ENCODE results near the gene PKIB.

- TF ChIP-seq POLR2A (IDR thresholded peaks at IDR 0.05; ENCODE audit: low read depth, low read length) (no peak), POLR2AphosphoS5 (IDR thresholded peaks at IDR 0.05; ENCODE audit: low read depth, low read length) (no peak), TAF1 (IDR thresholded peaks at IDR 0.05; ENCODE audit: low read depth, low read length) (no peak)
Measured at GRCh38 chr6:122726649-122727048, 116.4 kb downstream of the PKIB start.

Measured in GM12891 (cell line).